ENCODE results near the gene PDZRN4. TPM values are rescaled to one million over a fixed set of nuclear protein-coding genes. Genes with fewer than 3 reads are reported as not detected.

Gene PDZRN4
- total RNA-seq, 1 donor from 2014 or later, result 2.3 TPM

- no peak for TF ChIP-seq CTCF (conservative IDR thresholded peaks at IDR 0.05)
- Mint-ChIP-seq H3K27ac (no peak overlapping the region), H3K9me3 (peaks cover 7% of the 10 kb centered on the region), H3K27me3 (no peaks in the 10 kb centered on the region), H3K4me1 (ENCODE audit: unreplicated experiment) (no peaks in the 10 kb centered on the region), H3K4me3 (no peak overlapping the region), H3K36me3 (no peaks in the 10 kb centered on the region)
- DNase-seq (ENCODE audit: extremely low spot score, unreplicated experiment), result no peak
Measured at GRCh38 chr12:41380878-41381277, 192.8 kb downstream of the PDZRN4 start.

GRCh38 chr12:41402801-41403200 is 214.7 kb downstream of the PDZRN4 start:
- Mint-ChIP-seq H3K36me3 (no peaks in the 10 kb centered on the region), H3K27ac (no peak overlapping the region), H3K4me1 (ENCODE audit: unreplicated experiment) (no peaks in the 10 kb centered on the region), H3K9me3 (peaks cover 8% of the 10 kb centered on the region), H3K27me3 (no peaks in the 10 kb centered on the region), H3K4me3 (no peak overlapping the region)
- DNase-seq (ENCODE audit: extremely low spot score, unreplicated experiment), result no peak
- TF ChIP-seq CTCF (conservative IDR thresholded peaks at IDR 0.05), result no peak

GRCh38 chr12:41407232-41407799 is 219.2 kb downstream of the PDZRN4 start:
- DNase-seq (ENCODE audit: extremely low spot score, unreplicated experiment), result no peak

GRCh38 chr12:41409628-41410027 is 221.5 kb downstream of the PDZRN4 start:
- Mint-ChIP-seq H3K4me3 (no peak overlapping the region), H3K36me3 (no peaks in the 10 kb centered on the region), H3K27me3 (no peaks in the 10 kb centered on the region), H3K27ac (no peak overlapping the region), H3K4me1 (ENCODE audit: unreplicated experiment) (no peaks in the 10 kb centered on the region), H3K9me3 (peaks cover 12% of the 10 kb centered on the region)
- no peak for DNase-seq (ENCODE audit: extremely low spot score, unreplicated experiment)
- no peak for TF ChIP-seq CTCF (conservative IDR thresholded peaks at IDR 0.05)

More at GRCh38 chr12:41407232-41407799, 219.2 kb downstream of the PDZRN4 start:
- no peak for TF ChIP-seq CTCF (conservative IDR thresholded peaks at IDR 0.05)
- Mint-ChIP-seq H3K27ac (no peak overlapping the region), H3K4me1 (ENCODE audit: unreplicated experiment) (no peaks in the 10 kb centered on the region), H3K4me3 (no peak overlapping the region), H3K9me3 (peaks cover 8% of the 10 kb centered on the region), H3K27me3 (no peaks in the 10 kb centered on the region), H3K36me3 (no peaks in the 10 kb centered on the region)

- DNase-seq (ENCODE audit: extremely low spot score, unreplicated experiment), result no peak
- no peaks in the 10 kb centered on the region for H3K36me3 Mint-ChIP-seq
- peaks cover 14% of the 10 kb centered on the region for H3K27me3 Mint-ChIP-seq
Measured at GRCh38 chr12:41418586-41418985, 230.5 kb downstream of the PDZRN4 start.

More at GRCh38 chr12:41418586-41418985, 230.5 kb downstream of the PDZRN4 start:
- Mint-ChIP-seq H3K4me1 (ENCODE audit: unreplicated experiment) (peaks cover 9% of the 10 kb centered on the region), H3K4me3 (no peak overlapping the region), H3K27ac (no peak overlapping the region), H3K9me3 (peaks cover 4% of the 10 kb centered on the region)
- TF ChIP-seq CTCF (conservative IDR thresholded peaks at IDR 0.05), result no peak
